CD4-positive, alpha-beta T cell treated with Interleukin-15 for 1 hour (primary cell): Measurements from ENCODE around the gene LSM5.

Experiments used
- DNase-seq: peaks from one replicate; pipeline ENCODE4 v3.0.0-alpha.2; 2020

The LSM5 gene

GRCh38 chr7:32490127-32490796 is at the start of gene LSM5:
Gene LSM5, minus strand, starts transcription at chr7:32490380. Its CDS starts 15 bp downstream, at chr7:32490365.
- peak; percentile 90 for DNase-seq

- no peak for DNase-seq
Observed at GRCh38 chr7:32539366-32539765, 49.2 kb upstream of the LSM5 start.

GRCh38 chr7:32537760-32538159 is 47.6 kb upstream of the LSM5 start:
- no peak for DNase-seq

- DNase-seq = no peak
Observed at GRCh38 chr7:32536585-32536984, 46.4 kb upstream of the LSM5 start.

- DNase-seq = no peak
Observed at GRCh38 chr7:32536016-32536415, 45.8 kb upstream of the LSM5 start.

GRCh38 chr7:32535162-32535702 is 45.1 kb upstream of the LSM5 start:
- no peak for DNase-seq

- DNase-seq = no peak
Observed at GRCh38 chr7:32533276-32534029, 43.3 kb upstream of the LSM5 start.

- no peak for DNase-seq
Observed at GRCh38 chr7:32532716-32533115, 42.5 kb upstream of the LSM5 start.

- DNase-seq = no peak
Observed at GRCh38 chr7:32532086-32532485, 41.9 kb upstream of the LSM5 start.

GRCh38 chr7:32531402-32531801 is 41.2 kb upstream of the LSM5 start:
- no peak for DNase-seq

GRCh38 chr7:32525839-32526238 is 35.7 kb upstream of the LSM5 start:
- no peak for DNase-seq

GRCh38 chr7:32524631-32525030 is 34.5 kb upstream of the LSM5 start:
- DNase-seq = no peak

GRCh38 chr7:32522746-32523530 is 32.8 kb upstream of the LSM5 start:
- DNase-seq = no peak

GRCh38 chr7:32519763-32520162 is 29.6 kb upstream of the LSM5 start:
- DNase-seq = no peak

GRCh38 chr7:32518534-32519140 is 28.5 kb upstream of the LSM5 start:
- no peak for DNase-seq

GRCh38 chr7:32516551-32517100 is 26.4 kb upstream of the LSM5 start:
- DNase-seq = no peak

GRCh38 chr7:32515890-32516550 is 25.8 kb upstream of the LSM5 start:
- no peak for DNase-seq

GRCh38 chr7:32513210-32513609 is 23.0 kb upstream of the LSM5 start:
- no peak for DNase-seq

GRCh38 chr7:32511791-32512190 is 21.6 kb upstream of the LSM5 start:
- DNase-seq = no peak

- no peak for DNase-seq
Observed at GRCh38 chr7:32507414-32507813, 17.2 kb upstream of the LSM5 start.

GRCh38 chr7:32506266-32507054 is 16.3 kb upstream of the LSM5 start:
- DNase-seq = no peak
